PC-3 (cell line): ENCODE data around the gene COPG2. TPM values are rescaled to one million over a fixed set of nuclear protein-coding genes. Genes with fewer than 3 reads are reported as not detected.

Source experiments
- ATAC-seq: fragments of 200-7000 bp; cut with Tn5 transposase; 2 replicates; pipeline ENCODE4 v1.9.1; 2020; ENCODE audit warnings: mild to moderate bottlenecking, moderate library complexity
- BruUV-seq: library from RNA; stranded (reverse); fragments of 400-500 nt; replicated peaks from 2 replicates; lab custom pipeline; 2021; lab: Mats Ljungman, UMichigan
- CTCF ChIA-PET: fragments of 300-600 bp; sonication (Branson Sonifier 250); formaldehyde crosslinking; loops from one replicate; lab custom pipeline; 2022; ENCODE audit warnings: antibody characterized with exemption; lab: Charles Lee
- POLR2A ChIA-PET: fragments of 300-600 bp; sonication (Branson Sonifier 250); formaldehyde crosslinking; loops from one replicate; lab custom pipeline; 2022; ENCODE audit warnings: antibody characterized with exemption; ENCODE audit not compliant: unreplicated experiment; lab: Charles Lee
- DNase-seq: peaks from one replicate; pipeline ENCODE4 v3.0.0-alpha.2; 2015
- H2AFZ ChIP-seq: fragments of 300-600 bp; sonication (generic); 2 replicates; pipeline ENCODE4 v1.6.0; 2016; ENCODE audit warnings: antibody characterized with exemption, low read length
- H3F3A ChIP-seq: fragments of 300-600 bp; sonication (generic); one replicate; pipeline ENCODE4 v1.6.0; 2017; ENCODE audit warnings: antibody characterized with exemption, low read length, control low read depth, mild to moderate bottlenecking; ENCODE audit not compliant: unreplicated experiment
- H3K27ac ChIP-seq: fragments of 300-600 bp; sonication (generic); 2 replicates; pipeline ENCODE4 v1.5.1; 2016; ENCODE audit warnings: mild to moderate bottlenecking, low read length
- H3K27me3 ChIP-seq: fragments of 300-600 bp; sonication (generic); 2 replicates; pipeline ENCODE4 v1.6.1; 2016; ENCODE audit warnings: low read length, mixed read lengths
- H3K36me3 ChIP-seq: fragments of 300-600 bp; sonication (generic); 2 replicates; pipeline ENCODE4 v1.6.1; 2016; ENCODE audit warnings: low read depth, mixed run types, low read length, mixed read lengths
- H3K4me1 ChIP-seq: fragments of 300-600 bp; sonication (generic); 2 replicates; pipeline ENCODE4 v1.5.1; 2016; ENCODE audit warnings: low read length; ENCODE audit not compliant: insufficient read depth
- H3K4me2 ChIP-seq: fragments of 300-600 bp; sonication (generic); 2 replicates; pipeline ENCODE4 v1.6.0; 2016; ENCODE audit warnings: low read length
- H3K4me3 ChIP-seq: fragments of 300-600 bp; sonication (generic); 2 replicates; pipeline ENCODE4 v1.5.1; 2016; ENCODE audit warnings: mild to moderate bottlenecking, low read length, mixed read lengths
- H3K79me2 ChIP-seq: fragments of 300-600 bp; sonication (generic); 2 replicates; pipeline ENCODE4 v1.6.1; 2017; ENCODE audit warnings: low read length, mixed read lengths
- H3K9ac ChIP-seq: fragments of 300-600 bp; sonication (generic); 2 replicates; pipeline ENCODE4 v1.6.0; 2016; ENCODE audit warnings: mild to moderate bottlenecking, low read length
- H3K9me2 ChIP-seq: fragments of 300-600 bp; sonication (generic); replicated peaks from 2 replicates; pipeline ENCODE4 v1.6.1; 2016; ENCODE audit warnings: mixed run types, low read length, mixed read lengths
- H3K9me3 ChIP-seq: fragments of 300-600 bp; sonication (generic); 2 replicates; pipeline ENCODE4 v1.6.1; 2016; ENCODE audit warnings: low read length, mixed read lengths
- H4K20me1 ChIP-seq: fragments of 300-600 bp; sonication (generic); 2 replicates; pipeline ENCODE4 v1.6.1; 2016; ENCODE audit warnings: low read length, mixed read lengths
- CTCF ChIP-seq: fragments of 300-600 bp; sonication (generic); conservative IDR thresholded peaks from 2 replicates; pipeline ENCODE4 v1.5.1; 2017; ENCODE audit warnings: antibody characterized with exemption, low read depth, mild to moderate bottlenecking, low read length
- EZH2 ChIP-seq: fragments of 300-600 bp; sonication (generic); IDR thresholded peaks from one replicate; pipeline ENCODE4 v1.6.1; 2017; ENCODE audit warnings: antibody characterized with exemption, mild to moderate bottlenecking, low read length; ENCODE audit not compliant: unreplicated experiment
- EZH2phosphoT487 ChIP-seq: fragments of 300-600 bp; sonication (generic); IDR thresholded peaks from 2 replicates; pipeline ENCODE4 v1.6.1; 2018; ENCODE audit warnings: mild to moderate bottlenecking, antibody characterized with exemption, low read length, borderline replicate concordance
- intact Hi-C: fragments of 100-400 bp; cut with micrococcal nuclease; formaldehyde crosslinking; loops from 2 replicates; pipeline ENCODE4 v1.9.0; 2023
- total RNA-seq: library from RNA; depleted of rRNA; stranded (reverse); fragments of >200 nt; gene quantifications from 2 replicates; pipeline ENCODE4 v1.2.3, GENCODE V29; 2014

COPG2 gene
- total RNA-seq, 1 experiment from 2014 or later, result 9.1 TPM

GRCh38 chr7:130485734-130486113, 182.8 kb downstream of the COPG2 start:
- no peaks in the 10 kb centered on the region for H3K9me2 ChIP-seq
- TF ChIP-seq CTCF, result no peak
- no peak for TF ChIP-seq EZH2phosphoT487
- no peak for TF ChIP-seq EZH2
- H3K4me3 ChIP-seq, result peak overlapping the region; percentile 76
- H3F3A ChIP-seq, result no peaks in the 10 kb centered on the region
- H3K79me2 ChIP-seq, result peaks cover 40% of the 10 kb centered on the region
- peak overlapping the region; percentile 99 for H2AFZ ChIP-seq
- peak overlapping the region; percentile 97 for H3K4me2 ChIP-seq
- ATAC-seq, result no peak
- intact Hi-C loops, result loop anchor here (2.0 to 5.0 kb wide), 2 partner anchors 63 to 129 kb away; no protein-coding TSS in a partner anchor
- no peaks in the 10 kb centered on the region for H3K36me3 ChIP-seq
- peaks cover 14% of the 10 kb centered on the region for H3K4me1 ChIP-seq
- DNase-seq, result no peak
- no peaks in the 10 kb centered on the region for H3K27me3 ChIP-seq
- POLR2A ChIA-PET, result no interaction called here
- H3K9ac ChIP-seq, result peak overlapping the region; percentile 80
- H3K27ac ChIP-seq, result no peak overlapping the region
- H4K20me1 ChIP-seq, result no peaks in the 10 kb centered on the region
- H3K9me3 ChIP-seq, result no peaks in the 10 kb centered on the region
- CTCF ChIA-PET, result no interaction called here
- BruUV-seq, result TSS peak; percentile 27

- Histone ChIP-seq H3K79me2 (peaks cover 19% of the 10 kb centered on the region), H4K20me1 (no peaks in the 10 kb centered on the region), H3K9ac (no peak overlapping the region), H3K4me2 (no peak overlapping the region), H3K4me1 (peaks cover 14% of the 10 kb centered on the region), H2AFZ (no peak overlapping the region), H3F3A (no peaks in the 10 kb centered on the region), H3K36me3 (no peaks in the 10 kb centered on the region; the same call in 1 of the 2 replicates), H3K27ac (no peak overlapping the region), H3K9me3 (peaks cover 1% of the 10 kb centered on the region; the same call in 1 of the 2 replicates), H3K4me3 (no peak overlapping the region), H3K9me2 (no peaks in the 10 kb centered on the region), H3K27me3 (no peaks in the 10 kb centered on the region)
- CTCF ChIA-PET, result no interaction called here
- no TSS peak for BruUV-seq
- DNase-seq, result no peak
- POLR2A ChIA-PET, result no interaction called here
- ATAC-seq, result no peak
- TF ChIP-seq EZH2phosphoT487 (no peak), CTCF (no peak), EZH2 (no peak)
- intact Hi-C loops, result no loop called here
Observed at GRCh38 chr7:130483031-130483430, 185.5 kb downstream of the COPG2 start.

GRCh38 chr7:130481898-130482297, 186.7 kb downstream of the COPG2 start:
- Histone ChIP-seq H4K20me1 (no peaks in the 10 kb centered on the region), H3K4me1 (peaks cover 9% of the 10 kb centered on the region), H3K27me3 (no peaks in the 10 kb centered on the region), H2AFZ (no peak overlapping the region), H3K4me3 (no peak overlapping the region), H3F3A (no peaks in the 10 kb centered on the region), H3K9me2 (no peaks in the 10 kb centered on the region), H3K9me3 (peaks cover 8% of the 10 kb centered on the region; the same call in 1 of the 2 replicates), H3K36me3 (no peaks in the 10 kb centered on the region; the same call in 1 of the 2 replicates), H3K4me2 (no peak overlapping the region), H3K9ac (no peak overlapping the region), H3K79me2 (peaks cover 9% of the 10 kb centered on the region), H3K27ac (no peak overlapping the region)
- CTCF ChIA-PET, result no interaction called here
- TF ChIP-seq EZH2 (no peak), EZH2phosphoT487 (no peak), CTCF (no peak)
- BruUV-seq, result no TSS peak
- DNase-seq (no peak), ATAC-seq (no peak)
- intact Hi-C loops, result no loop called here
- POLR2A ChIA-PET, result no interaction called here
